GM23338 (cell line): ENCODE measurements around the gene AFAP1L2. TPM values are rescaled to one million over a fixed set of nuclear protein-coding genes. Genes with fewer than 3 reads are reported as not detected.

Experiments
- ATAC-seq: fragments of 200-7000 bp; cut with Tn5 transposase; 3 replicates; pipeline ENCODE4 v1.9.1; 2020
- DNase-seq: peaks from one replicate; pipeline ENCODE4 v3.0.0-alpha.2; 2015; ENCODE audit warnings: low spot score
- H2AFZ ChIP-seq: fragments of 200-600 bp; sonication (generic); 2 replicates; pipeline ENCODE4 v1.8.0; 2016; ENCODE audit warnings: antibody characterized with exemption, mild to moderate bottlenecking, moderate library complexity
- H3F3A ChIP-seq: fragments of 200-600 bp; sonication (generic); replicated peaks from 2 replicates; pipeline ENCODE4 v1.8.0; 2017; ENCODE audit warnings: antibody characterized with exemption, mixed run types, low read depth
- H3K27ac ChIP-seq: fragments of 200-600 bp; sonication (generic); 2 replicates; pipeline ENCODE4 v1.6.1; 2016; ENCODE audit warnings: low read depth
- H3K27me3 ChIP-seq: fragments of 200-600 bp; sonication (generic); 2 replicates; pipeline ENCODE4 v1.8.0; 2016; ENCODE audit warnings: mild to moderate bottlenecking, mixed run types, moderate library complexity; ENCODE audit not compliant: insufficient read depth
- H3K36me3 ChIP-seq: fragments of 200-600 bp; sonication (generic); 2 replicates; pipeline ENCODE4 v1.8.0; 2016; ENCODE audit warnings: mild to moderate bottlenecking; ENCODE audit not compliant: insufficient read depth
- H3K4me1 ChIP-seq: fragments of 200-600 bp; sonication (generic); 2 replicates; pipeline ENCODE4 v1.8.0; 2016; ENCODE audit warnings: mild to moderate bottlenecking, moderate library complexity; ENCODE audit not compliant: insufficient read depth
- H3K4me2 ChIP-seq: fragments of 200-600 bp; sonication (generic); 2 replicates; pipeline ENCODE4 v1.7.1; 2017; ENCODE audit warnings: mixed run types
- H3K4me3 ChIP-seq: fragments of 200-600 bp; sonication (generic); 2 replicates; pipeline ENCODE4 v1.6.1; 2016; ENCODE audit warnings: mixed run types
- H3K79me2 ChIP-seq: fragments of 200-600 bp; sonication (generic); replicated peaks from 2 replicates; pipeline ENCODE4 v1.8.0; 2017; ENCODE audit warnings: mild to moderate bottlenecking; ENCODE audit not compliant: insufficient read depth
- H3K9me2 ChIP-seq: fragments of 200-600 bp; sonication (generic); 2 replicates; pipeline ENCODE4 v1.8.0; 2017; ENCODE audit not compliant: insufficient read depth
- H4K20me1 ChIP-seq: fragments of 200-600 bp; sonication (generic); replicated peaks from 2 replicates; pipeline ENCODE4 v1.8.0; 2017; ENCODE audit warnings: mild to moderate bottlenecking; ENCODE audit not compliant: insufficient read depth
- H3K27ac Mint-ChIP-seq: 2 replicates; pipeline ENCODE4 v1.8.0; 2020; ENCODE audit warnings: inconsistent platforms, mild to moderate bottlenecking, moderate library complexity, mixed read lengths
- H3K27me3 Mint-ChIP-seq: 3 replicates; pipeline ENCODE4 v1.8.0; 2022; ENCODE audit warnings: low read depth, mild to moderate bottlenecking, moderate library complexity, mixed read lengths, inconsistent platforms; ENCODE audit not compliant: insufficient read depth, poor library complexity
- H3K36me3 Mint-ChIP-seq: 3 replicates; pipeline ENCODE4 v1.8.0; 2021; ENCODE audit warnings: low read depth, mild to moderate bottlenecking, inconsistent platforms, moderate library complexity, mixed read lengths
- H3K4me1 Mint-ChIP-seq: 3 replicates; pipeline ENCODE4 v1.8.0; 2020; ENCODE audit warnings: mild to moderate bottlenecking, inconsistent platforms, mixed read lengths
- H3K4me3 Mint-ChIP-seq: 3 replicates; pipeline ENCODE4 v1.8.0; 2021; ENCODE audit warnings: moderate library complexity, mild to moderate bottlenecking, inconsistent platforms, mixed read lengths
- H3K9me3 Mint-ChIP-seq: 3 replicates; pipeline ENCODE4 v1.8.0; 2020; ENCODE audit warnings: moderate library complexity, mild to moderate bottlenecking, inconsistent platforms, mixed read lengths
- CREB1 ChIP-seq: fragments of 250-450 bp; sonication (Bioruptor Pico); IDR thresholded peaks from 2 replicates; pipeline ENCODE4 v1.5.0; 2020; ENCODE audit warnings: low read depth, mild to moderate bottlenecking, moderate library complexity
- ETS1 ChIP-seq: IDR thresholded peaks from 2 replicates; pipeline ENCODE4 v1.6.1; 2016; ENCODE audit warnings: antibody characterized with exemption
- EZH2phosphoT487 ChIP-seq: fragments of 200-600 bp; sonication (generic); IDR thresholded peaks from one replicate; pipeline ENCODE4 v1.8.1; 2018; ENCODE audit warnings: antibody characterized with exemption; ENCODE audit not compliant: unreplicated experiment
- JUNB ChIP-seq: IDR thresholded peaks from one replicate; pipeline ENCODE4 v1.6.1; 2016; ENCODE audit warnings: antibody characterized with exemption; ENCODE audit not compliant: unreplicated experiment
- NANOG ChIP-seq: IDR thresholded peaks from 2 replicates; pipeline ENCODE4 v1.6.1; 2016; ENCODE audit warnings: antibody characterized with exemption, borderline replicate concordance
- REST ChIP-seq: IDR thresholded peaks from one replicate; pipeline ENCODE4 v1.6.1; 2018; ENCODE audit warnings: antibody characterized with exemption; ENCODE audit not compliant: unreplicated experiment
- STAT1 ChIP-seq: IDR thresholded peaks from one replicate; pipeline ENCODE4 v1.6.1; 2016; ENCODE audit warnings: antibody characterized with exemption; ENCODE audit not compliant: unreplicated experiment
- ZNF462 ChIP-seq: fragments of 250-450 bp; sonication (Bioruptor Pico); IDR thresholded peaks from 2 replicates; pipeline ENCODE4 v1.5.0; 2020; ENCODE audit warnings: mild to moderate bottlenecking, moderate library complexity
- polyA plus RNA-seq: library from polyadenylated mRNA; unstranded; fragments of >200 nt; fragmentation: Nextera tagmentation; extraction: Ambion mirVana; gene quantifications from 2 replicates; pipeline ENCODE4 v1.2.1, GENCODE V29; 2016
- total RNA-seq: library from RNA; depleted of rRNA; stranded (reverse); fragments of >200 nt; shearing (Covaris generic); gene quantifications from 2 replicates; pipeline ENCODE4 v1.2.3, GENCODE V29; 2014

AFAP1L2 gene
- total and polyA plus RNA-seq, 2 experiments from 2014 or later: 2.3 to 6.5 TPM

GRCh38 chr10:114336823-114337509 is 67.3 kb downstream of the AFAP1L2 start (continued):
- TF ChIP-seq STAT1 (no peak), CREB1 (CRISPR knock-in tag) (no peak), ZNF462 (no peak), ETS1 (no peak), JUNB (no peak)

- no peaks in the 10 kb centered on the region for H3F3A ChIP-seq
- peaks cover 6% of the 10 kb centered on the region for H3K27me3 Mint-ChIP-seq
- H3K9me2 ChIP-seq: no peaks in the 10 kb centered on the region
- H3K4me2 ChIP-seq: no peak overlapping the region
- H3K4me3 Mint-ChIP-seq: no peak overlapping the region
- H3K27ac ChIP-seq: no peak overlapping the region
- no peaks in the 10 kb centered on the region for H3K9me3 Mint-ChIP-seq
- no peak overlapping the region for H3K27ac Mint-ChIP-seq
- H3K36me3 ChIP-seq: no peaks in the 10 kb centered on the region
- H3K4me1 Mint-ChIP-seq: peaks cover 44% of the 10 kb centered on the region
- DNase-seq: no peak
- no peaks in the 10 kb centered on the region for H3K36me3 Mint-ChIP-seq
- no peak overlapping the region for H3K4me3 ChIP-seq
- no peak for ATAC-seq
- H3K4me1 ChIP-seq: peaks cover 13% of the 10 kb centered on the region
- H4K20me1 ChIP-seq: no peaks in the 10 kb centered on the region
- no peaks in the 10 kb centered on the region for H3K27me3 ChIP-seq
- no peak overlapping the region for H2AFZ ChIP-seq
- no peaks in the 10 kb centered on the region for H3K79me2 ChIP-seq
- TF ChIP-seq EZH2phosphoT487 (no peak), REST (no peak), STAT1 (no peak), NANOG (no peak), JUNB (no peak)
These were observed 68.7 kb downstream of the AFAP1L2 start for GRCh38 chr10:114335614-114336013.
